Adipocyte (in vitro differentiated cells): ENCODE measurements around the gene MAMDC2.

Experiments
- DNase-seq: peaks from one replicate; pipeline ENCODE4 v3.0.0-alpha.2; 2015; ENCODE audit warnings: low read depth
- H3K27me3 ChIP-seq: replicated peaks from 2 replicates; pipeline ENCODE4 v1.7.0; 2013; ENCODE audit warnings: mild to moderate bottlenecking, low read length, moderate library complexity; ENCODE audit not compliant: control insufficient read depth, insufficient read depth
- H3K36me3 ChIP-seq: 2 replicates; pipeline ENCODE4 v1.7.0; 2013; ENCODE audit warnings: low read length, mild to moderate bottlenecking, moderate library complexity; ENCODE audit not compliant: control insufficient read depth, insufficient read depth, severe bottlenecking
- H3K4me1 ChIP-seq: 2 replicates; pipeline ENCODE4 v1.7.0; 2013; ENCODE audit warnings: mild to moderate bottlenecking, low read length, moderate library complexity; ENCODE audit not compliant: control insufficient read depth, insufficient read depth
- H3K4me3 ChIP-seq: 2 replicates; pipeline ENCODE4 v1.7.0; 2013; ENCODE audit warnings: mild to moderate bottlenecking, low read length, moderate library complexity
- H3K9ac ChIP-seq: 2 replicates; pipeline ENCODE4 v1.7.0; 2013; ENCODE audit warnings: mild to moderate bottlenecking, low read length, moderate library complexity
- H3K9me3 ChIP-seq: 2 replicates; pipeline ENCODE4 v1.7.0; 2013; ENCODE audit warnings: mild to moderate bottlenecking, low read length, moderate library complexity; ENCODE audit not compliant: control insufficient read depth

Gene MAMDC2

GRCh38 chr9:70011366-70011765, 32.3 kb upstream of the MAMDC2 start:
- Histone ChIP-seq H3K9me3 (no peaks in the 10 kb centered on the region), H3K27me3 (no peaks in the 10 kb centered on the region), H3K36me3 (no peaks in the 10 kb centered on the region), H3K4me1 (peaks cover 15% of the 10 kb centered on the region), H3K4me3 (no peak overlapping the region), H3K9ac (no peak overlapping the region)
- peak; percentile 14 for DNase-seq

GRCh38 chr9:70012569-70012968, 31.1 kb upstream of the MAMDC2 start:
- no peak overlapping the region for H3K4me3 ChIP-seq
- no peaks in the 10 kb centered on the region for H3K36me3 ChIP-seq
- no peak for DNase-seq
- peaks cover 10% of the 10 kb centered on the region for H3K4me1 ChIP-seq
- no peaks in the 10 kb centered on the region for H3K9me3 ChIP-seq
- H3K27me3 ChIP-seq = no peaks in the 10 kb centered on the region
- no peak overlapping the region for H3K9ac ChIP-seq

GRCh38 chr9:70013598-70014196, 30.0 kb upstream of the MAMDC2 start:
- Histone ChIP-seq H3K36me3 (no peaks in the 10 kb centered on the region), H3K9ac (no peak overlapping the region), H3K4me3 (no peak overlapping the region), H3K9me3 (no peaks in the 10 kb centered on the region), H3K27me3 (no peaks in the 10 kb centered on the region), H3K4me1 (peaks cover 10% of the 10 kb centered on the region)
- peak; percentile 72 for DNase-seq

GRCh38 chr9:70015099-70015498, 28.5 kb upstream of the MAMDC2 start:
- Histone ChIP-seq H3K9ac (no peak overlapping the region), H3K36me3 (no peaks in the 10 kb centered on the region), H3K4me1 (peaks cover 10% of the 10 kb centered on the region), H3K9me3 (no peaks in the 10 kb centered on the region), H3K4me3 (no peak overlapping the region), H3K27me3 (no peaks in the 10 kb centered on the region)
- no peak for DNase-seq

GRCh38 chr9:70020217-70020616, 23.4 kb upstream of the MAMDC2 start:
- DNase-seq = no peak
- H3K4me3 ChIP-seq = no peak overlapping the region
- peaks cover 10% of the 10 kb centered on the region for H3K4me1 ChIP-seq
- H3K9ac ChIP-seq = no peak overlapping the region
- no peaks in the 10 kb centered on the region for H3K36me3 ChIP-seq
- H3K27me3 ChIP-seq = no peaks in the 10 kb centered on the region
- no peaks in the 10 kb centered on the region for H3K9me3 ChIP-seq

- peaks cover 10% of the 10 kb centered on the region for H3K4me1 ChIP-seq
- H3K36me3 ChIP-seq = no peaks in the 10 kb centered on the region
- no peaks in the 10 kb centered on the region for H3K27me3 ChIP-seq
- peak; percentile 74 for DNase-seq
- H3K9me3 ChIP-seq = no peaks in the 10 kb centered on the region
- H3K9ac ChIP-seq = no peak overlapping the region
- H3K4me3 ChIP-seq = no peak overlapping the region
Observed at GRCh38 chr9:70020991-70021571, 22.6 kb upstream of the MAMDC2 start.

- H3K9me3 ChIP-seq = no peaks in the 10 kb centered on the region
- no peaks in the 10 kb centered on the region for H3K27me3 ChIP-seq
- H3K36me3 ChIP-seq = no peaks in the 10 kb centered on the region
- DNase-seq = no peak
- no peak overlapping the region for H3K4me3 ChIP-seq
- H3K4me1 ChIP-seq = no peaks in the 10 kb centered on the region
- H3K9ac ChIP-seq = no peak overlapping the region
Observed at GRCh38 chr9:70028287-70028686, 15.4 kb upstream of the MAMDC2 start.

- DNase-seq = peak; percentile 13
- H3K9ac ChIP-seq = no peak overlapping the region
- H3K4me3 ChIP-seq = no peak overlapping the region
- no peaks in the 10 kb centered on the region for H3K27me3 ChIP-seq
- H3K36me3 ChIP-seq = no peaks in the 10 kb centered on the region
- no peaks in the 10 kb centered on the region for H3K9me3 ChIP-seq
- H3K4me1 ChIP-seq = peaks cover under 1% of the 10 kb centered on the region
Observed at GRCh38 chr9:70030156-70030555, 13.5 kb upstream of the MAMDC2 start.

- H3K9me3 ChIP-seq = no peaks in the 10 kb centered on the region
- no peaks in the 10 kb centered on the region for H3K27me3 ChIP-seq
- peaks cover 5% of the 10 kb centered on the region for H3K4me1 ChIP-seq
- no peak overlapping the region for H3K4me3 ChIP-seq
- no peaks in the 10 kb centered on the region for H3K36me3 ChIP-seq
- DNase-seq = no peak
- H3K9ac ChIP-seq = no peak overlapping the region
Observed at GRCh38 chr9:70031141-70031545, 12.5 kb upstream of the MAMDC2 start.

- Histone ChIP-seq H3K9me3 (peaks cover 5% of the 10 kb centered on the region), H3K9ac (no peak overlapping the region), H3K36me3 (no peaks in the 10 kb centered on the region), H3K4me1 (peaks cover 10% of the 10 kb centered on the region), H3K27me3 (no peaks in the 10 kb centered on the region), H3K4me3 (no peak overlapping the region)
- DNase-seq = no peak
Observed at GRCh38 chr9:70034271-70034711, 9.4 kb upstream of the MAMDC2 start.

GRCh38 chr9:70035691-70036090, 8.0 kb upstream of the MAMDC2 start:
- Histone ChIP-seq H3K4me3 (no peak overlapping the region), H3K4me1 (peaks cover 10% of the 10 kb centered on the region), H3K36me3 (no peaks in the 10 kb centered on the region), H3K9me3 (peaks cover 5% of the 10 kb centered on the region), H3K27me3 (no peaks in the 10 kb centered on the region), H3K9ac (no peak overlapping the region)
- no peak for DNase-seq

- Histone ChIP-seq H3K4me1 (peaks cover 10% of the 10 kb centered on the region), H3K36me3 (no peaks in the 10 kb centered on the region), H3K9me3 (peaks cover 5% of the 10 kb centered on the region), H3K27me3 (no peaks in the 10 kb centered on the region), H3K9ac (no peak overlapping the region), H3K4me3 (no peak overlapping the region)
- DNase-seq = no peak
Observed at GRCh38 chr9:70036641-70037040, 7.0 kb upstream of the MAMDC2 start.
